Esophagus squamous epithelium (tissue), 4 donors: Measurements from ENCODE around the gene ARHGEF40.

Experiments
- CTCF ChIP-seq, 6 experiments: fragments of 450-650 bp in 4 of 6; fragments of 200-600 bp in 2 of 6; sonication (generic) in 2 of 6; IDR thresholded peaks; one replicate each; pipeline ENCODE4 v1.5.1; 2016 to 2019; ENCODE audit warnings: antibody characterized with exemption in 6 of 6, mild to moderate bottlenecking in 4 of 6, moderate library complexity in 4 of 6
- POLR2A ChIP-seq, 4 donors: fragments of 450-650 bp; IDR thresholded peaks; one replicate each; pipeline ENCODE4 v1.6.1; 2017; ENCODE audit warnings: antibody characterized with exemption in 4 of 4, mild to moderate bottlenecking in 4 of 4, moderate library complexity in 3 of 4

GRCh38 chr14:21043974-21044618, 26.0 kb upstream of the ARHGEF40 start:
- TF ChIP-seq CTCF (IDR thresholded peaks at IDR 0.05) (no peak), POLR2A (IDR thresholded peaks at IDR 0.05) (no peak)
